Endometrial microvascular endothelial cells (primary cell): ENCODE data around the gene STARD3NL. TPM values are rescaled to one million over a fixed set of nuclear protein-coding genes. Genes with fewer than 3 reads are reported as not detected.
"Not testable (repeated sequence)": the region's sequence is repeated elsewhere in the genome, so short reads cannot be mapped to it uniquely, and the experiment has no call there.

Experiments used
- in situ Hi-C: cut with HindIII; loops from 2 replicates; pipeline ENCODE4 v1.10.0; 2017; ENCODE audit warnings: low sequenced_read_pairs, low pct_unique_long_range_greater_than_20kb; ENCODE audit errors: inconsistent ontology term
- total RNA-seq: library from RNA; depleted of rRNA; stranded (reverse); fragments of >200 nt; gene quantifications from one replicate; pipeline ENCODE4 v1.2.3, GENCODE V29; 2015; ENCODE audit errors: inconsistent ontology term

The STARD3NL gene
- total RNA-seq, 1 donor from 2014 or later, result 96.7 TPM

- in situ Hi-C loops, result no loop called here
These were observed 37.1 kb downstream of the STARD3NL start for GRCh38 chr7:38215115-38215514.

- in situ Hi-C loops, result no loop called here
These were observed 38.0 kb downstream of the STARD3NL start for GRCh38 chr7:38215735-38216670.

GRCh38 chr7:38217672-38218071 lies 39.6 kb downstream of the STARD3NL start:
- in situ Hi-C loops, result no loop called here

- in situ Hi-C loops, result no loop called here
These were observed 42.4 kb downstream of the STARD3NL start for GRCh38 chr7:38220452-38220851.

- in situ Hi-C loops, result no loop called here
These were observed 44.5 kb downstream of the STARD3NL start for GRCh38 chr7:38222481-38223096.

- in situ Hi-C loops, result no loop called here
These were observed 45.3 kb downstream of the STARD3NL start for GRCh38 chr7:38223306-38223705.

- in situ Hi-C loops, result no loop called here
These were observed 46.3 kb downstream of the STARD3NL start for GRCh38 chr7:38224392-38224791.

GRCh38 chr7:38229386-38229785 lies 51.3 kb downstream of the STARD3NL start:
- in situ Hi-C loops, result no loop called here

GRCh38 chr7:38229884-38230642 lies 52.0 kb downstream of the STARD3NL start:
- in situ Hi-C loops, result no loop called here

- in situ Hi-C loops, result no loop called here
These were observed 54.7 kb downstream of the STARD3NL start for GRCh38 chr7:38232502-38233366.

GRCh38 chr7:38234759-38235158 lies 56.7 kb downstream of the STARD3NL start:
- in situ Hi-C loops, result not testable (repeated sequence)

GRCh38 chr7:38235606-38236005 lies 57.6 kb downstream of the STARD3NL start:
- in situ Hi-C loops, result no loop called here

GRCh38 chr7:38239129-38239528 lies 61.1 kb downstream of the STARD3NL start:
- in situ Hi-C loops, result not testable (repeated sequence)

- in situ Hi-C loops, result no loop called here
These were observed 63.0 kb downstream of the STARD3NL start for GRCh38 chr7:38241071-38241470.

- in situ Hi-C loops, result no loop called here
These were observed 64.8 kb downstream of the STARD3NL start for GRCh38 chr7:38242814-38243213.

GRCh38 chr7:38243345-38243744 lies 65.3 kb downstream of the STARD3NL start:
- in situ Hi-C loops, result not testable (repeated sequence)

- in situ Hi-C loops, result no loop called here
These were observed 66.5 kb downstream of the STARD3NL start for GRCh38 chr7:38244516-38244915.

GRCh38 chr7:38245409-38245977 lies 67.4 kb downstream of the STARD3NL start:
- in situ Hi-C loops, result no loop called here
